ENCODE data around the gene NTPCR. TPM values are rescaled to one million over a fixed set of nuclear protein-coding genes. Genes with fewer than 3 reads are reported as not detected.
A peak's percentile ranks its signal among the peaks of the same experiment; 100 is the strongest.

Gene NTPCR
- total and polyA plus RNA-seq, 2 donors from 2014 or later = 40.2 to 95.7 TPM

- Histone ChIP-seq H3K27ac (ENCODE audit: low read depth in 2 of 2, low read length in 2 of 2) (no peak overlapping the region), H3K4me1 (ENCODE audit: control insufficient read depth in 2 of 3, insufficient read depth in 2 of 3, low read depth in 1 of 3, low read length in 3 of 3) (no peaks in the 10 kb centered on the region)
- FAIRE-seq = no peak
Observed at GRCh38 chr1:232991238-232991637, 40.8 kb downstream of the NTPCR start.

GRCh38 chr1:232992227-232992626 lies 41.8 kb downstream of the NTPCR start:
- Histone ChIP-seq H3K27me3 (ENCODE audit: control insufficient read depth, insufficient read depth, low read length) (no peaks in the 10 kb centered on the region), H3K36me3 (ENCODE audit: control insufficient read depth in 2 of 3, insufficient read depth in 3 of 3, low read length in 3 of 3) (no peaks in the 10 kb centered on the region), H3K4me1 (ENCODE audit: control insufficient read depth in 2 of 3, insufficient read depth in 2 of 3, low read depth in 1 of 3, low read length in 3 of 3) (no peaks in the 10 kb centered on the region), H3K27ac (ENCODE audit: low read depth in 2 of 2, low read length in 2 of 2) (no peak overlapping the region), H3K9ac (ENCODE audit: low read length in 3 of 3) (no peak overlapping the region), H3K9me3 (ENCODE audit: control insufficient read depth in 2 of 3, insufficient read depth in 1 of 3, low read length in 3 of 3) (no peaks in the 10 kb centered on the region), H3K4me3 (ENCODE audit: low read length in 3 of 3) (no peak overlapping the region)
- FAIRE-seq (no peak), DNase-seq (no peak)
- intact Hi-C loops (cut with DNase I) = no loop called here
- no peak for TF ChIP-seq CTCF (IDR thresholded peaks at IDR 0.05; ENCODE audit: borderline replicate concordance, extremely low read depth, insufficient read depth)

More at GRCh38 chr1:232991238-232991637, 40.8 kb downstream of the NTPCR start:
- DNase-seq = no peak
- Histone ChIP-seq H3K4me3 (ENCODE audit: low read length in 3 of 3) (no peak overlapping the region), H3K36me3 (ENCODE audit: control insufficient read depth in 2 of 3, insufficient read depth in 3 of 3, low read length in 3 of 3) (no peaks in the 10 kb centered on the region), H3K27me3 (ENCODE audit: control insufficient read depth, insufficient read depth, low read length) (no peaks in the 10 kb centered on the region), H3K9ac (ENCODE audit: low read length in 3 of 3) (no peak overlapping the region), H3K9me3 (ENCODE audit: control insufficient read depth in 2 of 3, insufficient read depth in 1 of 3, low read length in 3 of 3) (no peaks in the 10 kb centered on the region)
- intact Hi-C loops (cut with DNase I) = no loop called here
- TF ChIP-seq CTCF (IDR thresholded peaks at IDR 0.05; ENCODE audit: borderline replicate concordance, extremely low read depth, insufficient read depth) = no peak

DNA sequence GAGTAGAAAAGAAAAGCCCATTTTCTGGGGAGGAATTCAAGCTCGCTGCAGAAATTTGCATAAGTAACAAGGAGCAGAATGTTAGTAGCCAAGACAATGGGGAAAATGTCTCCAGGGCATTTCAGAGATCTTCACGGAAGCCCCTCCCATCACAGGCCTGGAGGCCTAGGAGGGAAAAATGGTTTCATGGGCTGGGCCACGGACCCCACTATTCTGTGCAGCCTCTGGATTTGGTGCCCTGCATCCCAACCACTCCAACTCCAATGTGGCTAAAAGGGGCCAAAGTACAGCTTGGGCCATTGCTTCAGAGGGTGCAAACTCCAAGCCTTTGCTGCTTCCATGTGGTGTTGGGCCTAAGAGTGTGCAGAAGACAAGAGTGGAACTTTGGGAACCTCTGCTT lies 43.1 kb downstream of the NTPCR start:
- no peaks in the 10 kb centered on the region for H3K27me3 ChIP-seq (ENCODE audit: control insufficient read depth, insufficient read depth, low read length)
- FAIRE-seq (no peak), DNase-seq (no peak)
- H3K36me3 ChIP-seq (ENCODE audit: control insufficient read depth in 2 of 3, insufficient read depth in 3 of 3, low read length in 3 of 3) = peaks cover 0 to 8% (median 0%) of the 10 kb centered on the region in 3 donors
- H3K4me1 ChIP-seq (ENCODE audit: control insufficient read depth in 2 of 3, insufficient read depth in 2 of 3, low read depth in 1 of 3, low read length in 3 of 3) = no peaks in the 10 kb centered on the region
- intact Hi-C loops (cut with DNase I) = no loop called here
- no peak overlapping the region for H3K4me3 ChIP-seq (ENCODE audit: low read length in 3 of 3)
- H3K27ac ChIP-seq (ENCODE audit: low read depth in 2 of 2, low read length in 2 of 2) = no peak overlapping the region
- no peak overlapping the region for H3K9ac ChIP-seq (ENCODE audit: low read length in 3 of 3)
- TF ChIP-seq CTCF (IDR thresholded peaks at IDR 0.05; ENCODE audit: borderline replicate concordance, extremely low read depth, insufficient read depth) = no peak
- no peaks in the 10 kb centered on the region for H3K9me3 ChIP-seq (ENCODE audit: control insufficient read depth in 2 of 3, insufficient read depth in 1 of 3, low read length in 3 of 3)

- FAIRE-seq = no peak
Observed at GRCh38 chr1:232995189-232995588, 44.8 kb downstream of the NTPCR start.

More at GRCh38 chr1:232995189-232995588, 44.8 kb downstream of the NTPCR start:
- intact Hi-C loops (cut with DNase I) = no loop called here
- Histone ChIP-seq H3K27ac (ENCODE audit: low read depth in 2 of 2, low read length in 2 of 2) (no peak overlapping the region), H3K9ac (ENCODE audit: low read length in 3 of 3) (no peak overlapping the region), H3K27me3 (ENCODE audit: control insufficient read depth, insufficient read depth, low read length) (no peaks in the 10 kb centered on the region), H3K36me3 (ENCODE audit: control insufficient read depth in 2 of 3, insufficient read depth in 3 of 3, low read length in 3 of 3) (peaks cover 0 to 14% (median 3%) of the 10 kb centered on the region in 3 donors), H3K4me3 (ENCODE audit: low read length in 3 of 3) (no peak overlapping the region), H3K4me1 (ENCODE audit: control insufficient read depth in 2 of 3, insufficient read depth in 2 of 3, low read depth in 1 of 3, low read length in 3 of 3) (no peaks in the 10 kb centered on the region), H3K9me3 (ENCODE audit: control insufficient read depth in 2 of 3, insufficient read depth in 1 of 3, low read length in 3 of 3) (no peaks in the 10 kb centered on the region)
- peak in 1 of 5 donors; percentile 9 for DNase-seq
- TF ChIP-seq CTCF (IDR thresholded peaks at IDR 0.05; ENCODE audit: borderline replicate concordance, extremely low read depth, insufficient read depth) = no peak
